Upper lobe of left lung (tissue), 4 donors: ENCODE data around the gene USP24.

Experiments
- POLR2AphosphoS5 ChIP-seq, 2 donors: sonication (generic); formaldehyde crosslinking; IDR thresholded peaks; one replicate each; pipeline ENCODE4 v1.5.1; 2017; ENCODE audit warnings: antibody characterized with exemption in 2 of 2
- TF ChIP-seq, protein P1 (sequence below), 6 experiments: fragments of 450-650 bp in 4 of 6; fragments of 200-600 bp in 2 of 6; sonication (generic) in 2 of 6; IDR thresholded peaks; one replicate each; pipeline ENCODE4 v1.5.1; 2016 to 2019; ENCODE audit warnings: antibody characterized with exemption in 6 of 6

GRCh38 chr1:55211863-55212262 is 3.3 kb downstream of the USP24 start:
- TF ChIP-seq, protein P1, sequence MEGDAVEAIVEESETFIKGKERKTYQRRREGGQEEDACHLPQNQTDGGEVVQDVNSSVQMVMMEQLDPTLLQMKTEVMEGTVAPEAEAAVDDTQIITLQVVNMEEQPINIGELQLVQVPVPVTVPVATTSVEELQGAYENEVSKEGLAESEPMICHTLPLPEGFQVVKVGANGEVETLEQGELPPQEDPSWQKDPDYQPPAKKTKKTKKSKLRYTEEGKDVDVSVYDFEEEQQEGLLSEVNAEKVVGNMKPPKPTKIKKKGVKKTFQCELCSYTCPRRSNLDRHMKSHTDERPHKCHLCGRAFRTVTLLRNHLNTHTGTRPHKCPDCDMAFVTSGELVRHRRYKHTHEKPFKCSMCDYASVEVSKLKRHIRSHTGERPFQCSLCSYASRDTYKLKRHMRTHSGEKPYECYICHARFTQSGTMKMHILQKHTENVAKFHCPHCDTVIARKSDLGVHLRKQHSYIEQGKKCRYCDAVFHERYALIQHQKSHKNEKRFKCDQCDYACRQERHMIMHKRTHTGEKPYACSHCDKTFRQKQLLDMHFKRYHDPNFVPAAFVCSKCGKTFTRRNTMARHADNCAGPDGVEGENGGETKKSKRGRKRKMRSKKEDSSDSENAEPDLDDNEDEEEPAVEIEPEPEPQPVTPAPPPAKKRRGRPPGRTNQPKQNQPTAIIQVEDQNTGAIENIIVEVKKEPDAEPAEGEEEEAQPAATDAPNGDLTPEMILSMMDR (IDR thresholded peaks at IDR 0.05): no peak
- no peak for TF ChIP-seq POLR2AphosphoS5 (IDR thresholded peaks at IDR 0.05)
